K562 (cell line): ENCODE measurements around the gene SRSF5. TPM values are rescaled to one million over a fixed set of nuclear protein-coding genes. Genes with fewer than 3 reads are reported as not detected.

Experiments used
- EGR1 ChIP-seq: fragments of 450-650 bp; conservative IDR thresholded peaks from 2 replicates; pipeline ENCODE4 v1.6.1; 2017; ENCODE audit warnings: mild to moderate bottlenecking
- FOXP4 ChIP-seq: sonication (generic); formaldehyde crosslinking; IDR thresholded peaks from 2 replicates; pipeline ENCODE4 v1.8.0; 2022; ENCODE audit warnings: mild to moderate bottlenecking, missing genetic modification reagents, borderline replicate concordance
- HINFP ChIP-seq: fragments of 450-650 bp; conservative IDR thresholded peaks from 2 replicates; pipeline ENCODE4 v1.6.1; 2016; ENCODE audit warnings: missing genetic modification characterization, low read depth, mild to moderate bottlenecking, control low read depth, missing compliant biosample characterization
- MXD1 ChIP-seq: fragments of 250-450 bp; sonication (Bioruptor Pico); IDR thresholded peaks from 2 replicates; pipeline ENCODE4 v1.8.0; 2021; ENCODE audit warnings: borderline replicate concordance, mild to moderate bottlenecking, moderate library complexity; ENCODE audit not compliant: poor library complexity, severe bottlenecking
- PRMT5 ChIP-seq: sonication (generic); formaldehyde crosslinking; IDR thresholded peaks from 2 replicates; pipeline ENCODE4 v1.5.0; 2020; ENCODE audit warnings: missing genetic modification reagents
- RB1 ChIP-seq: fragments of 450-650 bp; IDR thresholded peaks from 2 replicates; pipeline ENCODE4 v1.6.1; 2017; ENCODE audit warnings: low read depth, mild to moderate bottlenecking
- ZBTB34 ChIP-seq: fragments of 250-450 bp; sonication (Bioruptor Pico); IDR thresholded peaks from 2 replicates; pipeline ENCODE4 v1.8.0; 2021; ENCODE audit warnings: mild to moderate bottlenecking, moderate library complexity
- ZNF395 ChIP-seq: fragments of 200-800 bp; sonication (Bioruptor generic); IDR thresholded peaks from 2 replicates; pipeline ENCODE4 v1.6.1; 2017; ENCODE audit warnings: missing genetic modification characterization, missing compliant biosample characterization
- polyA plus RNA-seq, 8 experiments: library from polyadenylated mRNA; depleted of rRNA in 4 of 8; stranded (reverse) in 5 of 8; unstranded in 3 of 8; fragments of >200 nt; fragmentation: Nextera tagmentation in 2 of 8; fragmentation: Illumina TruSeq in 1 of 8; extraction: Ambion mirVana in 2 of 8; extraction: Trizol in 1 of 8; gene quantifications; 2 replicates each; pipeline versions ENCODE4 v1.2.1 to v1.2.3, GENCODE V29; 2011 to 2014; ENCODE audit warnings: inconsistent platforms in 1 of 8, missing spikeins in 1 of 8
- total RNA-seq, 7 experiments: library from RNA; depleted of rRNA in 6 of 7; stranded (reverse); fragments of >200 nt in 6 of 7; fragmentation: Illumina TruSeq in 2 of 7; extraction: Trizol in 2 of 7; gene quantifications; 2 replicates each; pipeline versions ENCODE4 v1.2.1 to v1.2.3, GENCODE V29; 2011 to 2021; ENCODE audit warnings: low replicate concordance in 1 of 7

The SRSF5 gene
- total and polyA plus RNA-seq, 9 of the 15 experiments (the other 6 are each of a cell fraction or from before 2014, with no cell fraction given), result 108 to 460 (median 212) TPM

- TF ChIP-seq RB1 (peak; percentile 74), EGR1 (peak; percentile 80), HINFP (peak; percentile 45; the same call in 1 of the 2 replicates), ZBTB34 (no peak), FOXP4 (CRISPR knock-in tag) (peak; percentile 68; the same call in 1 of the 2 replicates), PRMT5 (CRISPR knock-in tag) (no peak), ZNF395 (CRISPR knock-in tag) (peak; percentile 71; the same call in 1 of the 2 replicates), MXD1 (CRISPR knock-in tag) (no peak)
Measured at GRCh38 chr14:69767369-69767999, 542 bp downstream of the SRSF5 start (continued).
